GM19099 (cell line): ENCODE measurements around the gene CFAP46.

Experiments used
- POLR2A ChIP-seq: IDR thresholded peaks from 3 replicates; pipeline ENCODE4 v1.6.1; 2011; ENCODE audit warnings: low read depth; ENCODE audit not compliant: insufficient read length; ENCODE audit errors: extremely low read depth

The CFAP46 gene

GRCh38 chr10:132945125-132945893 lies 2.9 kb upstream of the CFAP46 start:
- no peak for TF ChIP-seq POLR2A

DNA sequence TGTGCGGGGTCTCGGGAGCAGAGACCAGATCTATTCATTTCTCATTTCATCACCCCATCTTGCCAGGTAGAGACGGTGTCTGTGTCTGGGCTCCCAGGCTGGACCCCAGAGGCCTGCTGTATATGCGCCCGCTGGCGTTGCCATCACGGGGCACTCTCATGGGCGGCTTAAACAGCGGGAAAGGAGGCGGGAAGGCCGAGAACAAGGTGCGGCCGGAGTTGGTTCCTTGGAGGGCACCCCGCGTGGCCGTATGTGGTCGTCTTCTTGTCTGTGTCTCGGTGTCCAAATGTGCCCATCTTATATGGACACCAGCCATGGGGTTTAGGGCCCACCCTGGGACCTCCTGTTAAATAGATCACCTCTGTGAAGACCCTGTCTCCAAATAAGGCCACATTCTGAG lies 2.1 kb upstream of the CFAP46 start:
- TF ChIP-seq POLR2A, result no peak

GRCh38 chr10:132943791-132944404 lies 1.5 kb upstream of the CFAP46 start:
- no peak for TF ChIP-seq POLR2A

- TF ChIP-seq POLR2A, result no peak
Observed at GRCh38 chr10:132943058-132943790, 854 bp upstream of the CFAP46 start.

- no peak for TF ChIP-seq POLR2A
Observed at GRCh38 chr10:132941640-132942051, 724 bp downstream of the CFAP46 start.

DNA sequence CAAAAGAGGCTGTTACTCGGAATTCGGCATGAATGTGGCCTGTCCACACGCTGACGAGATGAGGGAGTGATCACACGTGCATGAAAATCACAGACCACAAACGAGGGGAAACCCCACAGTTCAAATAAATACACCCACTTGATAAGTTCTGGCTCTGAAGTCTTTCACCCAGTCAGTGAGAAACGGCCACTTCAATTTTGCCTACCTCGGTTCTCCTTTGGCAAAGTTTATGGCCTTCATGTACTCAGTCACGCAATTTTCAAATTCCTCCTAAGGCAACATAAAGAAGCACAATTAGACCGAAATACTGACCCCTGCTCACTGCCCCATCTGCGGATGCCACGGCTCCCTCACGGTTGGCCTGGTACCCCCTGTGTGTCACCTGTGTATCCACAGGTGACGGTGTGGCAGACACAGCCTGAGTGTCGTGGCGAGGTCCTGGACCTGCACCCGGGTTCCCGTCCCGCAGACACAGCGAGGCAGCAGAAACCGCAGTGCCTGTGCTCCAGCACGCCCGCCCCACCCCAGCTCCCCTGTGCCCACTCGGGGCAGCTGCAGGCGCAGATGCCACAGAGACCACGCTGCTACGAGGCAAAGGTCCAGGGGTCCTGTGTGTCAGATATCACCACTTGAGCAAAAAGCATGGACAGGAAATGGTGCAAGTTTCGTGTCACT lies 1.4 kb downstream of the CFAP46 start:
- no peak for TF ChIP-seq POLR2A

GRCh38 chr10:132939957-132940790 lies 2.2 kb downstream of the CFAP46 start:
- no peak for TF ChIP-seq POLR2A

DNA sequence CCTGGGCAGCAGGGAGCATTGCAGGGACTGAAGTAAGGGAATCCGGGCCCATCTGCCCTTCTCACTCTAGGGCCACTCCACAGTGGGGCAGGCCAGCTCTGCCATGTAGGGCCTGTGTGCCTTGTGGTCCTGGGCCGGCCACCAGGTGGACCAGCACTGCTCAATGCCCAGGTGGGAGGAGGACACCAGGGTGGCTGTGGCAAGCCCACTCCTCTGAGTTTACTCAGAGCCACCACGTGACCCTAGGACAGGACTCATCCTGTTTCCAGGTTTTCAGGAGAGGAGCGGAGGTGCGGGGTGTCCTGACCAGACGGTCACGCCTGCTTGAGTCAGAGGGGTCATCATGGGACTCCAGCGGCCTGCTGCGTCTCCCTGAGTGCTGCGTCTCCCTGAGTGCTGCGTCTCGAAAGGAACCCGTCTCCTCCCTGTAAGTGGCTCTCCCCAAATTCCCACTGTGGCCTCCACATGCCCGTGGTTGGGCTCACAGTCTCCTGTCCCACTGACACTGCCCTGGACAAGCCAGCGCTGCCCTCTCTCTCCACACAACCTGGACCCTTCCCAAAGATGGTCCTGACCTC lies 2.9 kb downstream of the CFAP46 start:
- TF ChIP-seq POLR2A, result no peak

DNA sequence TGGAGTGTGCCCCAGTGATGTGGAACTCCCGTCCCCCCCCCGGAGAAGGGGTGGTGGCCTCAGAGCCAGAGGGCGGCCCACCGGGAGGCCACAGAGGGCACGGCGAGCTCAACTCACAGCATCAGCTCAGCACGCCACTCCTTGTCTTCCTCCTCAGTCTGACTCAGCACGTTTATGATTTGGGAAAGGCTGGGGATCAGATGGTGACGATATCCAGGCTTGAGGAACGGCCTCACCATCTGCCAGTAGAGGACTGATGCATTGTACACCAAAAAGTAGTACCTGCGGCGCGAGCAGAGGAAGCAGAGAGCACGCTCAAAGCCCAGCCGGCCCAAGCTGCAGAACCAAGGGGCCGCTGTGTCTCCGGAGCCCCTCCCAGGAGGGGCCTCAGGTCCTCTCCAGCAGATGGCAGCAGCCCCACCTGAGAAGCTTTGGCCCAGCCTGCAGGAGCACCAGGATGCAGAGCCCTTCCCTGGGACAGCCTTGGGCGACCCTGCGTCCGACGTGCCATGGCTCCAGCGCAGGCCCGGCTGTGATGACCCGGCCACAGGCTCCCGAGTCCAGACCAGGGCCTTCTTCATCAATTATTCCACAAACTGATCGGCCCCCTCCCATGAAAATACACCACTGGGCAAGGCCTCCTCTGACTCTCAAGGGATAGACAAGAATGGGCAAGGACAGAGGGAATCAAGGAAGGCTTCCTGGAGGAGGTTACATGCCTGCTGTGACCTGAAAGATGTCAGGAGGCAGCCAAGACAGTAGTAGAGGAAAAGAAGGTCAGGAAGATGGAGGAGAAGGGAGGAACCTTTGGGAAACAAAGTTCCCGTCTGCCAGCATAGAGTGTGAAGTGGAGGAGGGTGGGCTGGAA lies 3.7 kb downstream of the CFAP46 start:
- TF ChIP-seq POLR2A, result no peak

DNA sequence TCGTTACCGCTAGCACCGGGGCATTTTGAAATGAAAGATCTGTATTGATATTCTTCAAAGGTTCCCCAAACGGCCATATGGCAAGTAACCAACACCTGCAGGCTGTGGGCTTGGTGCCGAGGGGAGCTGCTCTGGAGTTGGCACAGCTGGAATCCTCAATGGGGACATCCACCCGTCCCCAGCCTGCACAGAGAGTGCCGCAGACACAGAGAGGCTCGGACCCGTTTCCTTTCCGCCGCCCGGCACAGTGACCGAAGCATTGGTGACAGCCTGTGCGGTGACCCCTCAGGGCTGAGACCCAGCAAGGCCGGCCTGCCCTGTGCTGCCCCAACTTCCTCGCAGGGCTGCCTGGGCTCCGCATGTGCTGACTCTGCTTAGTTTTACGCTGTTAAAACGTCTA lies 4.5 kb downstream of the CFAP46 start:
- TF ChIP-seq POLR2A, result no peak

DNA sequence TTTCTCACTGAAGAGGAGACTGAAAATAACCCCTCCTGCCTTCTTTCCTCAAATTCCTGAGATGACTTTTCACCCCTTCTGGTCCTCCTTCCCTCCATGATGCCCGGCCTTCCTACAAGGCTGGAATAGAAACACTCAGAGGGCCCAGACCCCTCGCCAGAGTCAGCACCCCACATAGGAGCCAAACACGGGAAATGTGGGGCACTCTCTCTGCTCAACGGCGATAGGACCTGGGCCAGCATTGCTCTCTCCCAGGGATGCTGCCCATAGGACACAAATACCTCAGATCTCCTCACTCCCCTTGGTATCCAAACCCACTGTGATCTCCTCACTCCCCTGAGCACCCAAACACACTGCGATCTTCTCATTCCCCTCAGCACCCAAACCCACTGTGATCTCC lies 7.4 kb downstream of the CFAP46 start:
- no peak for TF ChIP-seq POLR2A

- TF ChIP-seq POLR2A, result no peak
Observed at GRCh38 chr10:132933308-132934042, 8.9 kb downstream of the CFAP46 start.
